Chondrocyte (in vitro differentiated cells): ENCODE data around the gene KCNAB1. TPM values are rescaled to one million over a fixed set of nuclear protein-coding genes. Genes with fewer than 3 reads are reported as not detected.

Experiments
- DNase-seq: peaks from one replicate; pipeline ENCODE4 v3.0.0; 2021; ENCODE audit warnings: mixed read lengths, low spot score
- H3K27ac Mint-ChIP-seq: one replicate; pipeline ENCODE4 v1.8.0; 2021; ENCODE audit warnings: mild to moderate bottlenecking, moderate library complexity, mixed read lengths; ENCODE audit not compliant: unreplicated experiment
- H3K27me3 Mint-ChIP-seq: 2 replicates; pipeline ENCODE4 v1.8.0; 2021; ENCODE audit warnings: low read depth, mixed read lengths
- H3K36me3 Mint-ChIP-seq: 2 replicates; pipeline ENCODE4 v1.8.0; 2021; ENCODE audit warnings: low read depth, mixed read lengths
- H3K4me1 Mint-ChIP-seq: 2 replicates; pipeline ENCODE4 v1.8.0; 2021; ENCODE audit warnings: low read depth, mild to moderate bottlenecking, mixed read lengths
- H3K4me3 Mint-ChIP-seq: one replicate; pipeline ENCODE4 v1.8.0; 2021; ENCODE audit warnings: mild to moderate bottlenecking, moderate library complexity, mixed read lengths; ENCODE audit not compliant: unreplicated experiment
- H3K9me3 Mint-ChIP-seq: 2 replicates; pipeline ENCODE4 v1.8.0; 2021; ENCODE audit warnings: low read depth, mixed read lengths
- CTCF ChIP-seq: fragments of 200-600 bp; sonication (generic); IDR thresholded peaks from 2 replicates; pipeline ENCODE4 v1.5.0; 2021; ENCODE audit warnings: antibody characterized with exemption, mild to moderate bottlenecking, moderate library complexity
- total RNA-seq: library from RNA; stranded (reverse); gene quantifications from 3 replicates; pipeline ENCODE4 v1.2.1, GENCODE V29; 2021

Gene KCNAB1
- total RNA-seq, 1 donor from 2014 or later, result 3.4 TPM

GRCh38 chr3:156256256-156256655 is 135.9 kb downstream of the KCNAB1 start:
- H3K27ac Mint-ChIP-seq, result no peak overlapping the region

GRCh38 chr3:156256945-156257344 is 136.6 kb downstream of the KCNAB1 start:
- H3K27me3 Mint-ChIP-seq, result no peaks in the 10 kb centered on the region
- DNase-seq, result no peak
- H3K27ac Mint-ChIP-seq, result no peak overlapping the region
- no peak for TF ChIP-seq CTCF
- no peak overlapping the region for H3K4me3 Mint-ChIP-seq
- peaks cover 34% of the 10 kb centered on the region for H3K4me1 Mint-ChIP-seq
- no peaks in the 10 kb centered on the region for H3K36me3 Mint-ChIP-seq
- no peaks in the 10 kb centered on the region for H3K9me3 Mint-ChIP-seq

More at GRCh38 chr3:156256256-156256655, 135.9 kb downstream of the KCNAB1 start:
- no peak for DNase-seq
- no peak for TF ChIP-seq CTCF
- peaks cover 34% of the 10 kb centered on the region for H3K4me1 Mint-ChIP-seq
- H3K4me3 Mint-ChIP-seq, result no peak overlapping the region
- H3K36me3 Mint-ChIP-seq, result no peaks in the 10 kb centered on the region
- H3K9me3 Mint-ChIP-seq, result no peaks in the 10 kb centered on the region
- no peaks in the 10 kb centered on the region for H3K27me3 Mint-ChIP-seq

- no peak for TF ChIP-seq CTCF
- H3K4me1 Mint-ChIP-seq, result peaks cover 30% of the 10 kb centered on the region
- no peak overlapping the region for H3K27ac Mint-ChIP-seq
- H3K36me3 Mint-ChIP-seq, result no peaks in the 10 kb centered on the region
- H3K4me3 Mint-ChIP-seq, result no peak overlapping the region
- peaks cover 5% of the 10 kb centered on the region for H3K9me3 Mint-ChIP-seq
- H3K27me3 Mint-ChIP-seq, result no peaks in the 10 kb centered on the region
- DNase-seq, result no peak
These were observed 137.9 kb downstream of the KCNAB1 start for GRCh38 chr3:156258301-156258700.

GRCh38 chr3:156259896-156260295 is 139.5 kb downstream of the KCNAB1 start:
- Mint-ChIP-seq H3K27ac (peak overlapping the region; percentile 24), H3K9me3 (peaks cover 8% of the 10 kb centered on the region), H3K4me3 (no peak overlapping the region), H3K27me3 (no peaks in the 10 kb centered on the region), H3K36me3 (no peaks in the 10 kb centered on the region), H3K4me1 (peaks cover 20% of the 10 kb centered on the region)
- no peak for TF ChIP-seq CTCF
- DNase-seq, result no peak

- Mint-ChIP-seq H3K9me3 (peaks cover 8% of the 10 kb centered on the region), H3K36me3 (no peaks in the 10 kb centered on the region), H3K4me1 (peaks cover 20% of the 10 kb centered on the region), H3K27ac (peak overlapping the region; percentile 75), H3K27me3 (no peaks in the 10 kb centered on the region), H3K4me3 (no peak overlapping the region)
- DNase-seq, result no peak
- no peak for TF ChIP-seq CTCF
These were observed 140.0 kb downstream of the KCNAB1 start for GRCh38 chr3:156260331-156260730.
